ENCODE results near the gene RBM44.
"Not testable (repeated sequence)": the region's sequence is repeated elsewhere in the genome, so short reads cannot be mapped to it uniquely, and the experiment has no call there.

The RBM44 gene

GRCh38 chr2:237798236-237799059 is at the start of gene RBM44:
RBM44 (plus strand) TSS chr2:237798779; CDS start chr2:237813610, 14,831 bp downstream.
- DNase-seq (no peak), ATAC-seq (no peak)

GRCh38 chr2:237749002-237749401 is 49.6 kb upstream of the RBM44 start:
- DNase-seq (no peak), ATAC-seq (no peak)

- no peak for ATAC-seq
These were observed 48.6 kb upstream of the RBM44 start for GRCh38 chr2:237749961-237750360.

GRCh38 chr2:237750441-237750840 is 48.1 kb upstream of the RBM44 start:
- not testable (repeated sequence) for ATAC-seq, DNase-seq

More at GRCh38 chr2:237749961-237750360, 48.6 kb upstream of the RBM44 start:
- no peak for DNase-seq

GRCh38 chr2:237752761-237753165 is 45.8 kb upstream of the RBM44 start:
- ATAC-seq (peak; percentile 99), DNase-seq (peak; percentile 59)

- ATAC-seq: no peak
- DNase-seq: no peak
These were observed 44.4 kb upstream of the RBM44 start for GRCh38 chr2:237754182-237754581.

GRCh38 chr2:237754626-237755248 is 43.8 kb upstream of the RBM44 start:
- ATAC-seq (no peak), DNase-seq (no peak)

GRCh38 chr2:237757616-237758015 is 41.0 kb upstream of the RBM44 start:
- DNase-seq: no peak
- ATAC-seq: no peak

GRCh38 chr2:237758185-237758584 is 40.4 kb upstream of the RBM44 start:
- DNase-seq (no peak), ATAC-seq (no peak)

- no peak for DNase-seq
- ATAC-seq: no peak
These were observed 39.4 kb upstream of the RBM44 start for GRCh38 chr2:237759176-237759575.

- no peak for DNase-seq
These were observed 37.8 kb upstream of the RBM44 start for GRCh38 chr2:237760506-237761502.

GRCh38 chr2:237762291-237763182 is 36.0 kb upstream of the RBM44 start:
- ATAC-seq: peak; percentile 82

More at GRCh38 chr2:237760506-237761502, 37.8 kb upstream of the RBM44 start:
- no peak for ATAC-seq

GRCh38 chr2:237763812-237764211 is 34.8 kb upstream of the RBM44 start:
- DNase-seq (no peak), ATAC-seq (peak; percentile 12)

More at GRCh38 chr2:237762291-237763182, 36.0 kb upstream of the RBM44 start:
- DNase-seq: not testable (repeated sequence)

- ATAC-seq, DNase-seq: not testable (repeated sequence)
These were observed 33.5 kb upstream of the RBM44 start for GRCh38 chr2:237765122-237765521.

GRCh38 chr2:237765875-237766274 is 32.7 kb upstream of the RBM44 start:
- ATAC-seq: no peak
- DNase-seq: no peak

GRCh38 chr2:237766340-237766739 is 32.2 kb upstream of the RBM44 start:
- ATAC-seq: no peak
- no peak for DNase-seq

GRCh38 chr2:237772513-237772912 is 26.1 kb upstream of the RBM44 start:
- no peak for ATAC-seq
- DNase-seq: no peak

- no peak for DNase-seq
- no peak for ATAC-seq
These were observed 24.8 kb upstream of the RBM44 start for GRCh38 chr2:237773826-237774225.

GRCh38 chr2:237774811-237775553 is 23.6 kb upstream of the RBM44 start:
- DNase-seq (peak; percentile 48), ATAC-seq (peak; percentile 77)

GRCh38 chr2:237779521-237779920 is 19.1 kb upstream of the RBM44 start:
- no peak for DNase-seq
- ATAC-seq: no peak
